ENCODE data around the gene AFP.

Gene AFP

GRCh38 chr4:73419106-73420038, 16.6 kb upstream of the AFP start:
- Histone ChIP-seq H3K36me3 (ENCODE audit: insufficient read depth, low read length) (no peaks in the 10 kb centered on the region), H3K9ac (ENCODE audit: low read depth, low read length) (no peak overlapping the region), H3K9me3 (ENCODE audit: control insufficient read depth, insufficient read depth, low read length) (no peaks in the 10 kb centered on the region), H3K4me1 (ENCODE audit: insufficient read depth, low read length) (no peaks in the 10 kb centered on the region)

- H3K9me3 ChIP-seq (ENCODE audit: control insufficient read depth, insufficient read depth, low read length), result no peaks in the 10 kb centered on the region
- H3K4me1 ChIP-seq (ENCODE audit: insufficient read depth, low read length), result no peaks in the 10 kb centered on the region
- no peaks in the 10 kb centered on the region for H3K36me3 ChIP-seq (ENCODE audit: insufficient read depth, low read length)
- no peak overlapping the region for H3K9ac ChIP-seq (ENCODE audit: low read depth, low read length)
Measured at GRCh38 chr4:73420615-73421014, 15.4 kb upstream of the AFP start.

- H3K9me3 ChIP-seq (ENCODE audit: control insufficient read depth, insufficient read depth, low read length), result no peaks in the 10 kb centered on the region
- no peak overlapping the region for H3K9ac ChIP-seq (ENCODE audit: low read depth, low read length)
- H3K36me3 ChIP-seq (ENCODE audit: insufficient read depth, low read length), result no peaks in the 10 kb centered on the region
- H3K4me1 ChIP-seq (ENCODE audit: insufficient read depth, low read length), result no peaks in the 10 kb centered on the region
Measured at GRCh38 chr4:73421708-73422457, 14.1 kb upstream of the AFP start.

- H3K36me3 ChIP-seq (ENCODE audit: insufficient read depth, low read length), result no peaks in the 10 kb centered on the region
- no peaks in the 10 kb centered on the region for H3K9me3 ChIP-seq (ENCODE audit: control insufficient read depth, insufficient read depth, low read length)
Measured at GRCh38 chr4:73422458-73422752, 13.6 kb upstream of the AFP start.

GRCh38 chr4:73423184-73423583, 12.8 kb upstream of the AFP start:
- Histone ChIP-seq H3K9ac (ENCODE audit: low read depth, low read length) (no peak overlapping the region), H3K36me3 (ENCODE audit: insufficient read depth, low read length) (no peaks in the 10 kb centered on the region), H3K9me3 (ENCODE audit: control insufficient read depth, insufficient read depth, low read length) (no peaks in the 10 kb centered on the region), H3K4me1 (ENCODE audit: insufficient read depth, low read length) (no peaks in the 10 kb centered on the region)

More at GRCh38 chr4:73422458-73422752, 13.6 kb upstream of the AFP start:
- no peaks in the 10 kb centered on the region for H3K4me1 ChIP-seq (ENCODE audit: insufficient read depth, low read length)
- H3K9ac ChIP-seq (ENCODE audit: low read depth, low read length), result no peak overlapping the region

- Histone ChIP-seq H3K36me3 (ENCODE audit: insufficient read depth, low read length) (no peaks in the 10 kb centered on the region), H3K9me3 (ENCODE audit: control insufficient read depth, insufficient read depth, low read length) (no peaks in the 10 kb centered on the region), H3K4me1 (ENCODE audit: insufficient read depth, low read length) (no peaks in the 10 kb centered on the region), H3K9ac (ENCODE audit: low read depth, low read length) (no peak overlapping the region)
Measured at GRCh38 chr4:73426666-73427065, 9.4 kb upstream of the AFP start.

- Histone ChIP-seq H3K9ac (ENCODE audit: low read depth, low read length) (no peak overlapping the region), H3K4me1 (ENCODE audit: insufficient read depth, low read length) (no peaks in the 10 kb centered on the region), H3K36me3 (ENCODE audit: insufficient read depth, low read length) (no peaks in the 10 kb centered on the region), H3K9me3 (ENCODE audit: control insufficient read depth, insufficient read depth, low read length) (no peaks in the 10 kb centered on the region)
Measured at GRCh38 chr4:73429118-73429517, 6.9 kb upstream of the AFP start.

DNA sequence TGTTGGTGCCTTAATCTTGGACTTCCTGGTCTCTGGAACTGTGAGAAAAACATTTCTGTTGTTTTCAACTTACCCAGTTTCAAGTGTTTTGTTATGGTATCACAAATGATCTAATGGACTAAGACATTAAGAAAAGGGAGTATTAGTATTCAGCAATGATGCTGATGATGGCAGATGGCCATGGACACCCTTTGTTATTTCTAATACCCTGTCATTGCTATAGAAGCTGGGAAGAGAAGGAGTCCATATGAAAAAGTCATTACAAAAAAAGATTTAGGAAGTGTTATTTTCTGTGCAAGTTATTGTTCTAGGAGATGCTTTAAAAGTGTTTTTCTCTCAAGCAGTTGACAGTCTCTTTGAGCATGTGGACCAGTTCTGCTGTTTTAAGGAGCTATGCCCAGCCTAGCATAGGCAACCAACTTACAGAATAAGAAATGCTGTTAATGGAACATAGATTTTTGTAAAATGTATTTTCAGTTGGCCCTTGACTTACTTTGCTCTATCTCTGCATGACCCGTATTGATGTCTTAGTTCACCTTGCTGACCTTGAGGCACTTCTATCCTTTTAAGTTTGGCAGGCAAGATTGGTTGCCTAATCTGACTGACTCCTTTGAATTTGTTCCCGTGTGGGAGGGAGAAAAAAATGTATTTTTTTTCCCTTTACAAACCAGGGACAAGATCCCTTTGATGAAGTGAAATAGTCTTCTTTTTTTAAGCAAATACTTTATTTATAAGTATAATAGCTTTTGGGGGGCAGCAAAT, 6.0 kb upstream of the AFP start:
- Histone ChIP-seq H3K9me3 (ENCODE audit: control insufficient read depth, insufficient read depth, low read length) (no peaks in the 10 kb centered on the region), H3K9ac (ENCODE audit: low read depth, low read length) (no peak overlapping the region), H3K4me1 (ENCODE audit: insufficient read depth, low read length) (no peaks in the 10 kb centered on the region), H3K36me3 (ENCODE audit: insufficient read depth, low read length) (no peaks in the 10 kb centered on the region)

GRCh38 chr4:73431813-73432168, 4.2 kb upstream of the AFP start:
- no peaks in the 10 kb centered on the region for H3K36me3 ChIP-seq (ENCODE audit: insufficient read depth, low read length)
- H3K9ac ChIP-seq (ENCODE audit: low read depth, low read length), result no peak overlapping the region
- no peaks in the 10 kb centered on the region for H3K9me3 ChIP-seq (ENCODE audit: control insufficient read depth, insufficient read depth, low read length)
- no peaks in the 10 kb centered on the region for H3K4me1 ChIP-seq (ENCODE audit: insufficient read depth, low read length)

- no peak overlapping the region for H3K9ac ChIP-seq (ENCODE audit: low read depth, low read length)
- H3K36me3 ChIP-seq (ENCODE audit: insufficient read depth, low read length), result no peaks in the 10 kb centered on the region
- no peaks in the 10 kb centered on the region for H3K4me1 ChIP-seq (ENCODE audit: insufficient read depth, low read length)
- no peaks in the 10 kb centered on the region for H3K9me3 ChIP-seq (ENCODE audit: control insufficient read depth, insufficient read depth, low read length)
Measured at GRCh38 chr4:73432169-73433000, 3.6 kb upstream of the AFP start.

DNA sequence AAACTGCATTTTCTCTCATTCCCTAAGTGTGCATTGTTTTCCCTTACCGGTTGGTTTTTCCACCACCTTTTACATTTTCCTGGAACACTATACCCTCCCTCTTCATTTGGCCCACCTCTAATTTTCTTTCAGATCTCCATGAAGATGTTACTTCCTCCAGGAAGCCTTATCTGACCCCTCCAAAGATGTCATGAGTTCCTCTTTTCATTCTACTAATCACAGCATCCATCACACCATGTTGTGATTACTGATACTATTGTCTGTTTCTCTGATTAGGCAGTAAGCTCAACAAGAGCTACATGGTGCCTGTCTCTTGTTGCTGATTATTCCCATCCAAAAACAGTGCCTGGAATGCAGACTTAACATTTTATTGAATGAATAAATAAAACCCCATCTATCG, 2.9 kb upstream of the AFP start:
- no peak overlapping the region for H3K9ac ChIP-seq (ENCODE audit: low read depth, low read length)
- no peaks in the 10 kb centered on the region for H3K36me3 ChIP-seq (ENCODE audit: insufficient read depth, low read length)
- H3K4me1 ChIP-seq (ENCODE audit: insufficient read depth, low read length), result no peaks in the 10 kb centered on the region
- no peaks in the 10 kb centered on the region for H3K9me3 ChIP-seq (ENCODE audit: control insufficient read depth, insufficient read depth, low read length)

- Histone ChIP-seq H3K9ac (ENCODE audit: low read depth, low read length) (no peak overlapping the region), H3K36me3 (ENCODE audit: insufficient read depth, low read length) (no peaks in the 10 kb centered on the region), H3K9me3 (ENCODE audit: control insufficient read depth, insufficient read depth, low read length) (no peaks in the 10 kb centered on the region), H3K4me1 (ENCODE audit: insufficient read depth, low read length) (no peaks in the 10 kb centered on the region)
Measured at GRCh38 chr4:73434311-73434710, 1.7 kb upstream of the AFP start.

DNA sequence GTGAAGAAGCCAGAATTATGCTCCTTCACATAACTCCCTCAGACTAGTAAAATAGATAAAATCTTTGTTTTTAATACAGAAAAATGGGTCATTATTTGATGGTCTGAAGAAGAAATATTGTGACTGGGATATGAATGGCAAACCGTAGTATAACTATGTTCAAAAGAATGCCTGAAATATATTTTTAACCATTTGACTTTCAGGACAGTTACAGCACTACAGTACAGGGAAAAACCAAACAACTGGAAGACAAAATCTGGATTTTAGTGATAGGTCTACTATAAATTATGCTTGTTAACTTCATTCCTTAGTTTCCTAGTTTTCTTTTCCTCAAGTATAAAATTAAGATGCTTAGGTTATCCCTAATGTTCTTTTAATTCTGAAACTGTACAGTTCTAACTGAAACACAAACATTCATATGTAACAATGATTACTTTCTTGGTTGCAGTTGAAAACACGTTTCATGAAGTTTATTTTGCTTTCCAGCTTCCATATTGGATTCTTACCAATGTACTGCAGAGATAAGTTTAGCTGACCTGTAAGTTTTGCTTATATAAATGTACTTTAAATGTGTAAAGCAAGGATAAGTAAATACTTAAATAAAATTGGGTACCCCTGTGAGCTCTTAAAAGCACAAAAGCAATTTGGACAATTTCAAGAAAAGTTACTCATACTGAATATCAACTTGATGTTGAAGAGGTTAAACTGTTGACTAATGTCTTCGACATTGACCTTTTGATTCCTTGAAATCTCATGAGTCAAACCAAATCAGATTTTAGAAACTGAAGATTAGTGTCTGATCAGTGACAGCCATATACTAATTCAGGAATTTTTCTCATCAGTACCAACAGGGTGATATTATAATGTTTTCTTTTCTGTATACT, 895 bp downstream of the AFP start:
- Histone ChIP-seq H3K9me3 (ENCODE audit: control insufficient read depth, insufficient read depth, low read length) (no peaks in the 10 kb centered on the region), H3K9ac (ENCODE audit: low read depth, low read length) (no peak overlapping the region), H3K36me3 (ENCODE audit: insufficient read depth, low read length) (no peaks in the 10 kb centered on the region), H3K4me1 (ENCODE audit: insufficient read depth, low read length) (no peaks in the 10 kb centered on the region)

All from ES-I3 (cell line).